Measurements from ENCODE around the gene RTP3. TPM values are rescaled to one million over a fixed set of nuclear protein-coding genes. Genes with fewer than 3 reads are reported as not detected.

Gene RTP3
- total RNA-seq, 1 donor from 2014 or later: not detected

- Mint-ChIP-seq H3K4me1 (ENCODE audit: unreplicated experiment) (no peaks in the 10 kb centered on the region), H3K9me3 (ENCODE audit: unreplicated experiment) (no peaks in the 10 kb centered on the region), H3K4me3 (ENCODE audit: unreplicated experiment) (no peak overlapping the region), H3K27ac (ENCODE audit: unreplicated experiment) (no peak overlapping the region), H3K36me3 (ENCODE audit: unreplicated experiment) (no peaks in the 10 kb centered on the region), H3K27me3 (ENCODE audit: unreplicated experiment) (peaks cover 45% of the 10 kb centered on the region)
- TF ChIP-seq, protein P1, sequence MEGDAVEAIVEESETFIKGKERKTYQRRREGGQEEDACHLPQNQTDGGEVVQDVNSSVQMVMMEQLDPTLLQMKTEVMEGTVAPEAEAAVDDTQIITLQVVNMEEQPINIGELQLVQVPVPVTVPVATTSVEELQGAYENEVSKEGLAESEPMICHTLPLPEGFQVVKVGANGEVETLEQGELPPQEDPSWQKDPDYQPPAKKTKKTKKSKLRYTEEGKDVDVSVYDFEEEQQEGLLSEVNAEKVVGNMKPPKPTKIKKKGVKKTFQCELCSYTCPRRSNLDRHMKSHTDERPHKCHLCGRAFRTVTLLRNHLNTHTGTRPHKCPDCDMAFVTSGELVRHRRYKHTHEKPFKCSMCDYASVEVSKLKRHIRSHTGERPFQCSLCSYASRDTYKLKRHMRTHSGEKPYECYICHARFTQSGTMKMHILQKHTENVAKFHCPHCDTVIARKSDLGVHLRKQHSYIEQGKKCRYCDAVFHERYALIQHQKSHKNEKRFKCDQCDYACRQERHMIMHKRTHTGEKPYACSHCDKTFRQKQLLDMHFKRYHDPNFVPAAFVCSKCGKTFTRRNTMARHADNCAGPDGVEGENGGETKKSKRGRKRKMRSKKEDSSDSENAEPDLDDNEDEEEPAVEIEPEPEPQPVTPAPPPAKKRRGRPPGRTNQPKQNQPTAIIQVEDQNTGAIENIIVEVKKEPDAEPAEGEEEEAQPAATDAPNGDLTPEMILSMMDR (IDR thresholded peaks at IDR 0.05): no peak
- no peak for DNase-seq (ENCODE audit: extremely low spot score, unreplicated experiment)
Measured at GRCh38 chr3:46454606-46455005, 43.2 kb upstream of the RTP3 start.

DNA sequence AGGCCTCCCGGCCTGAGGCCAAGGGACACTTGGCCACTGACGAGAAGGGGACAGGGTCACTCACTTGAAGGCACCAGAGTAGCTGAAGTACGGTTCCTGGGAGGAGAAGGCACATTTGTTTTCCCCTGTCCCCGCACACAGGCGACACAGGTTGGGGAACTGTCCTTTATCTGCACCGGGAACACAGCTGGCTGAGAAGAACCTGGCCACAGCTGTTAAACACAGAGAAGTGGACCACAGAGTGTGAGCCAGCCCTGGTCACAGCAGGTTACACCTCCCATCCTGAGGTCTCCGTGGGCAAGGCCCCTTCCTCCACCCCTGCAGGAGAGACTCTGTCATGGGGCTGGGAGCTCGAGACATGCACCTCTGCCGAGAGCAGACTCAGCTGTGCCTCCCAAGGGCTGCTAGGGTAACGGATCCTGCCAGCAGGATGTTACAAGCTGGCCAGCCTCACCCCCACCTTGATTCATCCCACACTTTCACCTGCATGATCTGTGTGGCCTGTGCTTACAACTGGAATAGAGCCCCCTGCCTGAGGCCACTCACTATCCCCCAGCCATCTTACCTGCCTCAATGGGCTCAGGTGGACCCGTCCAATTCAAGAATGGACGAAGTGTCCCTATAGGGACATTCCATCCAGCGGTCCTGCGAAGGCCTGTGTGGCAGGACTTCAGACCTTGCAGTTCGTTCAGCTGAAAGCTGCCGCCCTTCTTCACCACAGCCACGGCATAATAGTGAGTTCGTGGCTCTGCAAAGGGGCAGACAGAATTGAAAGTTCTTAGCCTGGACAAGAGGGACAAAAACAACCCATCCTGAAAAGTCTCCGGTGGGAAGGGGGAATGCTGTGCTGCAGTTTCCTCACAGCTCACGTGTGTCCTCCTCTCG lies 42.3 kb upstream of the RTP3 start:
- Mint-ChIP-seq H3K27me3 (ENCODE audit: unreplicated experiment) (peaks cover 54% of the 10 kb centered on the region), H3K9me3 (ENCODE audit: unreplicated experiment) (no peaks in the 10 kb centered on the region), H3K36me3 (ENCODE audit: unreplicated experiment) (no peaks in the 10 kb centered on the region), H3K4me3 (ENCODE audit: unreplicated experiment) (no peak overlapping the region), H3K4me1 (ENCODE audit: unreplicated experiment) (no peaks in the 10 kb centered on the region), H3K27ac (ENCODE audit: unreplicated experiment) (no peak overlapping the region)
- TF ChIP-seq, protein P1 (IDR thresholded peaks at IDR 0.05): no peak
- no peak for DNase-seq (ENCODE audit: extremely low spot score, unreplicated experiment)

DNA sequence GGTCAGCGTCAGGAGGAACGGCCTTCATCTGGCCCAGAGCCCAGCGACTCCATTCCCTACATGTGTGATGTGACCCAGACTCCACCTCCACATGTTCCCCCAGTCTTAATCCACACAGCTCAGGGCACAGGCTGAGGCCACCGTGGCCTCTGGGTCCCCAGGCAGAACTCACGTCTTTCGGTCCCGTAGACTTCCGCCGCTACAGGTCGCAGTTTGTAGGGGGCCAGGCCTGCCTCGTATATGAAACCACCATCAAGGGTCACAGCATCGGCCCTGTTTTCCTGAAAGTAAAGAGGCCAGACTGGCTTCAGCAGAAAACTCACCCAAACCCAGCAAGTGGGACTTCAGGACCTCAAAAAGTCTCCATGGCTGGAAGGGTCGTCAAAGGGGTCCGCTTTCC lies 41.7 kb upstream of the RTP3 start:
- no peaks in the 10 kb centered on the region for H3K36me3 Mint-ChIP-seq (ENCODE audit: unreplicated experiment)

DNA sequence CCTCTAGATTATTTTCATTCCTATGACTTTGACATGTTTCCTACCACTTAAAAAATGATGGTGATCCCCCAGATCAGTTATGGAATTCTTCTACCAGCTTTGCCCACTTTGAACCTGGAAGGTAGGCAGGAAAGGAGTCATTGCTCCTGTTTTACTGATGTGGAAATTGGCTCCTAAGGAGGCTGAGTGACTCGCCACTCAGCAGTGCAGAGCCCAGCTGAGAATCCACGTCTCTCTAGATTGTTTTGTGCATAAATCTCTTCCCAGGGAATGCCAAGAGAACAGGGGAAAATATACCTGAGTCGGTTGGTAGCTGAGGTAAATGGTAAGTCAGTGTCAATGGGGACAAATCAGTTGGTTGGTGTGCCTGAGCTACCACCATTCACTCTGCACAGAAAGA lies 37.7 kb upstream of the RTP3 start:
- H3K27ac Mint-ChIP-seq (ENCODE audit: unreplicated experiment): no peak overlapping the region
- H3K9me3 Mint-ChIP-seq (ENCODE audit: unreplicated experiment): peaks cover 4% of the 10 kb centered on the region
- peak; percentile 17 for DNase-seq (ENCODE audit: extremely low spot score, unreplicated experiment)
- TF ChIP-seq, protein P1 (IDR thresholded peaks at IDR 0.05): no peak
- no peak overlapping the region for H3K4me3 Mint-ChIP-seq (ENCODE audit: unreplicated experiment)
- no peaks in the 10 kb centered on the region for H3K4me1 Mint-ChIP-seq (ENCODE audit: unreplicated experiment)
- H3K27me3 Mint-ChIP-seq (ENCODE audit: unreplicated experiment): peaks cover 36% of the 10 kb centered on the region
- H3K36me3 Mint-ChIP-seq (ENCODE audit: unreplicated experiment): no peaks in the 10 kb centered on the region

More for the DNA sequence above, 41.7 kb upstream of the RTP3 start:
- Mint-ChIP-seq H3K4me1 (ENCODE audit: unreplicated experiment) (no peaks in the 10 kb centered on the region), H3K9me3 (ENCODE audit: unreplicated experiment) (no peaks in the 10 kb centered on the region), H3K4me3 (ENCODE audit: unreplicated experiment) (no peak overlapping the region), H3K27me3 (ENCODE audit: unreplicated experiment) (peaks cover 55% of the 10 kb centered on the region), H3K27ac (ENCODE audit: unreplicated experiment) (no peak overlapping the region)
- no peak for DNase-seq (ENCODE audit: extremely low spot score, unreplicated experiment)
- TF ChIP-seq, protein P1 (IDR thresholded peaks at IDR 0.05): no peak

DNA sequence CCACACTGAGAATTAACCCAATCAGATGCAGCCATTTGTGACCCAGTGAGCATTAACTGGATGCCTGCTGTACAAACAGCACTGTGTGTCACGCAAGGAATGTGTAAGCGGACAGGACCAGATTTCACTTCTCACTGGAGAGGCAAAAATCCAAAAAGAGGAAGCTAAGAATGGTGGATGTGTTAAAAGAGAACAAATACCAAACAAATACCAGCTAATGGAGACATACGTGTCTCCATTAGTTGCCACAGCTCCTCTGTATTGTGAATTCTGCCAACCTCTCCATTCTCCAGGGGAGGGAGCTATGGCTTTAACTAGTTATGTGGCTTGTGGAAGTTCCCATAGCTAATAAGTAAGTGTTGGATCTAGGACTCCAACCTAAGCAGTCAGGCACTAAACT lies 35.7 kb upstream of the RTP3 start:
- peak; percentile 36 for DNase-seq (ENCODE audit: extremely low spot score, unreplicated experiment)
- TF ChIP-seq, protein P1 (IDR thresholded peaks at IDR 0.05): no peak
- Mint-ChIP-seq H3K27ac (ENCODE audit: unreplicated experiment) (no peak overlapping the region), H3K9me3 (ENCODE audit: unreplicated experiment) (peaks cover 4% of the 10 kb centered on the region), H3K4me3 (ENCODE audit: unreplicated experiment) (no peak overlapping the region), H3K27me3 (ENCODE audit: unreplicated experiment) (peaks cover 39% of the 10 kb centered on the region), H3K4me1 (ENCODE audit: unreplicated experiment) (no peaks in the 10 kb centered on the region), H3K36me3 (ENCODE audit: unreplicated experiment) (no peaks in the 10 kb centered on the region)

Measured in osteocyte (in vitro differentiated cells).